D721Med (cell line): Measurements from ENCODE around the gene MYRIP.

Experiments used
- DNase-seq: peaks from one replicate; pipeline ENCODE4 v3.0.0; 2011; ENCODE audit warnings: low spot score; ENCODE audit not compliant: insufficient read length
- FAIRE-seq: peaks from 2 replicates; lab custom pipeline; 2011; peaks lifted over from hg19 to GRCh38; lab: Jason Lieb, UNC
- TF ChIP-seq, protein P1 (sequence below): IDR thresholded peaks from 2 replicates; pipeline ENCODE4 v1.5.1; 2012; ENCODE audit warnings: mild to moderate bottlenecking, control low read depth; ENCODE audit not compliant: insufficient read depth; ENCODE audit errors: missing control alignments

MYRIP gene

DNA sequence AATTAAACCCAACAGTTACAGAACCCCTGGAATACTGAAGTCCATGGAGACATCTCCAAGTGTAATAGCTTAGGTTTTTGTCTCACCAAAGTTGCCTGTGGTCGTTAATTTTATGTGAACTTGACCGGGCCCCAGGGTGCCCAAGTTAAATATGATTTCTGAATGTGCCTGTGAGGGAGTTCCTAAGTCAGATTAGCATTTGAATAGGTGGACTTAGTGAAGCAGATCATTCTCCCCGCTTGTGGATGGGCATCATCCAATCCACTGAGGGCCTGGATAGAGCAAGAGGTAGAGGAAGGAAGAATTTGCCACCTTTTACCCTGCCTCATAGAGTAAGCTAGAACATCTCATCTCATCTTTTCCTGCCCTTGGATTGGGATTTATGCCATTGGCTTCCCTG is 203.0 kb downstream of the MYRIP start:
- TF ChIP-seq, protein P1, sequence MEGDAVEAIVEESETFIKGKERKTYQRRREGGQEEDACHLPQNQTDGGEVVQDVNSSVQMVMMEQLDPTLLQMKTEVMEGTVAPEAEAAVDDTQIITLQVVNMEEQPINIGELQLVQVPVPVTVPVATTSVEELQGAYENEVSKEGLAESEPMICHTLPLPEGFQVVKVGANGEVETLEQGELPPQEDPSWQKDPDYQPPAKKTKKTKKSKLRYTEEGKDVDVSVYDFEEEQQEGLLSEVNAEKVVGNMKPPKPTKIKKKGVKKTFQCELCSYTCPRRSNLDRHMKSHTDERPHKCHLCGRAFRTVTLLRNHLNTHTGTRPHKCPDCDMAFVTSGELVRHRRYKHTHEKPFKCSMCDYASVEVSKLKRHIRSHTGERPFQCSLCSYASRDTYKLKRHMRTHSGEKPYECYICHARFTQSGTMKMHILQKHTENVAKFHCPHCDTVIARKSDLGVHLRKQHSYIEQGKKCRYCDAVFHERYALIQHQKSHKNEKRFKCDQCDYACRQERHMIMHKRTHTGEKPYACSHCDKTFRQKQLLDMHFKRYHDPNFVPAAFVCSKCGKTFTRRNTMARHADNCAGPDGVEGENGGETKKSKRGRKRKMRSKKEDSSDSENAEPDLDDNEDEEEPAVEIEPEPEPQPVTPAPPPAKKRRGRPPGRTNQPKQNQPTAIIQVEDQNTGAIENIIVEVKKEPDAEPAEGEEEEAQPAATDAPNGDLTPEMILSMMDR = no peak
- DNase-seq = no peak
- no peak for FAIRE-seq

DNA sequence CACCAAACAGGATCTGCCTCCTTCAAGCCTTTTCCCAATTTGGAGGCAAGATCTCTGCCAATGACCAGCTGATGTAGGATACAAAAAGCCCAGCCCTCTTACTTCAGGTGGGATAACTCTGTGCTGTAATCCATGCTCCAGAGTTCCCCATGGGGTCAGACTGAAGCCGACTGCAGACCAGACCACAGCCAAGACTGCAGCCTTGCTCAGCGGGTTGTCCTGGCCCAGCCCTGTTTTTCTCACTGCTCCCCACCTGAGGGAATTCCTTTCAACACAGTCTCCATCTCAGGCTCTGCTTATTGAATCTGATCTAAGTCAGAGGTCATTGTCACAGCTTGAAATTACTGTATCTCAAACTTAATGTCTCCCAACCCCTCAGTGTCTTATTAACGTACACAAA is 207.0 kb downstream of the MYRIP start:
- DNase-seq (no peak), FAIRE-seq (no peak)
- TF ChIP-seq, protein P1 = no peak

DNA sequence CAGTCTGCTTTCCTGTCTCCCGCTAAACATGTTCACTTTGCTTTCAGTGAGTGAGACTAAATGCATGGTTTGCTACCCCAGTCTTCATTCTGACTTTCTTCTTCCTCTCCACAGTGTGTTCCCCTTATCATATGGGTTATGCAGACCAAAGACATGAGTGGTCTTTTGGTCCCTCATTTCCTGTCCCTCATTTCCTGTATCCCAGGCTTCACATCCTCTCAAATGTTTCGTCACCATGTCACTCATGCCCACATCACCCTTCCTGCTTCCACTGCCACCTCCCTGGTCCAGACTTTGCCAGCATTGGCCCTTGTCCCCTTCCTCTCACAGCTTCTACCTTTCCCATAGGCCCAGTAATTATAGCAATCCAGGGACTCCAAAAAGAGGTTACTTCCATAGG is 209.0 kb downstream of the MYRIP start:
- TF ChIP-seq, protein P1 = no peak
- DNase-seq = no peak
- no peak for FAIRE-seq

DNA sequence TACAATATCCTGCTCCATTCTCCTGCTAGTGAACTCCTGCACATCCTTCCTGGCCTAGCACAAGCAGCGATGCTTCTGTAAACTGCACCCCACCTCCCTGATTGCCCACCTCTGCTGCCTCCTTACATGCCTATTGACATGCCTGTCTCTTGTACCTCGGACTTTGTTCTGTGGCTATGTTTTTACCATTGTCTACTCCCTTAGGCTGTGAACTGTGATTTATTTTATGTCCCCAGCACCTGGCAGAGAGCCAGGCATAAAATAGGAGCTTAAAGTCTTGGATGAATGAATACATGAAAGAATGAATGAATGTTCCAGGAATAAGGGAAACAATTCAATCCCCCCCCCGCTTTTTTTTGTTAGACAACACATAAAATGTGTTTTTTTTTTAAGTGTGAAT is 210.0 kb downstream of the MYRIP start:
- FAIRE-seq = no peak
- TF ChIP-seq, protein P1 = no peak
- DNase-seq = no peak

DNA sequence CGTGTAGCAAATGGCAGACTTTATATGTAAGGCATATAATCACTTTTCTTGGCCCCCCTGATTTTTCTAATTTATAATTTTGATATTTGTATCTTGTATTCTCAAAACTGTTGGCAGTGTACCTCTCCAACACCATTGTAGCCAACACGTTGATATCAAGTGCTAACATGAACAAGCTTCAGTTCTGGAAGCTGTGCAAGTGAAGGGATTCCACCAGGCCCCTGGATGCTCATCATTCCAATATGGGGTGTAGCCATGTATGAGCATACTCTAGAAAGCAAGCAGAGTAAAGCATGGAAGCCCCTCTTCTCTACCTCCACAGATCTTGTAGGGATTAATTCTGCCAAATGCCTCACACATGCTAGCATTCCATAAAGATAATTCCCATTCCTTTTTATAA is 211.3 kb downstream of the MYRIP start:
- FAIRE-seq (no peak), DNase-seq (no peak)
- TF ChIP-seq, protein P1 = no peak

DNA sequence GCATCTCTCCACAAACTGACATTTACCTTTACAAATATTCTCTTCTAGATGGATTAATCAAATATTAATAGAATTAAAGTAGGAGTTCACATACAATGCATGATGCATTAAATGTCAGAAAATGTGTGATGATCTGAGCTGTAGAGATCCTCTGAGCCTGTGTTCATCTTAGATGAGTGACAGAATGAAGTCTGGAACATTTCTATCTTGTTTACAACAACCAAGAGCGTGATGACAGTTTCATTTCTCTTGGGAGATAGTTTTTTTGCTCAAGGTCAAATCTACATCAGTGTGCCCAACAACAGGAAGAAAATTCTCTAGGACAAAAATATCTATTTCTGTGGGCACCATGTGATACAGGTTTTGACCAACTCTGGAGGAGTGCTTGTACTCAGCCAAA is 211.9 kb downstream of the MYRIP start:
- DNase-seq (no peak), FAIRE-seq (no peak)
- TF ChIP-seq, protein P1 = no peak

DNA sequence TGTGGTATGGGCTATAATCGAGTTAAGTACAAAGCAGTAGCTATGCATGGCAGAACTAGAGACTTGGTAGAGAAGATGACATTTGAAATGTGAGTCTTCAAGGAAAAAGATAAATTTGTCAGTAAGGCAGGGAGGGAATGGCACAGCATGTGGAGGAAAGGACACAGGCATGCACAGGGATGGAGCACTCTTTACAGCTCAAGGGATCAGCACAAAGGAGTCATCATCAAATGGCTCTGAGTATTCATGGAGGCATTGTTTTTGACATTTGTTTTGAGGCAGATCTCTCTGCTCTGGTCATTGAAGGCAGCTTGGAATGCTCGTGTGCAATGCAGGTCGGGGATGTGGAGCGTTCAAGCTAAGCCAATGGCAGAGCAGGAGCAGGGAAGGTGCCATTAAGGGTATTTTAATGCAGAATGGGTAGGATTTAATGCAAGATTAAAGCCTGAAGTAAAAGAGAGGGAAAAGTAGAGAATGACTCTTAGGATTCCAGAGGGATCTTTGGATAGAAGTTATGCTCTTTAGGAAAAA is 213.0 kb downstream of the MYRIP start:
- TF ChIP-seq, protein P1 = no peak
- FAIRE-seq (no peak), DNase-seq (no peak)
